ENCODE results near the gene POC1A.
"Not testable (repeated sequence)": the region's sequence is repeated elsewhere in the genome, so short reads cannot be mapped to it uniquely, and the experiment has no call there.

Gene POC1A

DNA sequence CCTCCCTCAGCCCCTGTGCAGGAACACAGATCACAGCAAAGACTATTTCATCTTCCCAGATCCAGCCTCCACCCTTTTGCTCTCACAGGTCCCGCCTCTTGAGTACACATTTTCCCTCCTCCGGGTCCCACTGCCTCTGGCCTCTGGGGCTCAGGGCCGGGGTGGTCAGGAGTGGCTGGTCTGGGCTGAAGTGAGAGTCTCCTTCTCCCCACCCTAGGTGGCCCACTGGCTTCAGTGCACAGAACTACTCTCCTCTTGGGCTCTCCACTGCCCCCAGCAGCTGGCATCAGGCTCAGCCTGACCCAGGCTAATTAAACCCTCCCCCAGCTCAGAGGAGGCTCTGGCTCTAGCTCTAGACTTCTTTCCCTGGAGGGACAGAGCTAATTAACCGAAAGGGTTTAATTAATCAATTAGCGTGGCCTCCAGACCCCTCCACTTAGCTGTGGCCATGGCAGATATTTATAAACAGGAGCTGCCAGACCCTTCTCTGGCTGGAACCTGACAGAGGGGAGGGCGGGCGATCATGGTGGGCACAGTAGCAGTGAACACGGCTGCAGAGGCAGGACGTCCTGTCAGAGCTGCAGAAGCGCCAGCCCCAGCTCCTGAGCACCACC is 113.0 kb downstream of the POC1A start:
- no peak for DNase-seq

- DNase-seq, result no peak
These were observed 113.6 kb downstream of the POC1A start for GRCh38 chr3:52040600-52040999.

DNA sequence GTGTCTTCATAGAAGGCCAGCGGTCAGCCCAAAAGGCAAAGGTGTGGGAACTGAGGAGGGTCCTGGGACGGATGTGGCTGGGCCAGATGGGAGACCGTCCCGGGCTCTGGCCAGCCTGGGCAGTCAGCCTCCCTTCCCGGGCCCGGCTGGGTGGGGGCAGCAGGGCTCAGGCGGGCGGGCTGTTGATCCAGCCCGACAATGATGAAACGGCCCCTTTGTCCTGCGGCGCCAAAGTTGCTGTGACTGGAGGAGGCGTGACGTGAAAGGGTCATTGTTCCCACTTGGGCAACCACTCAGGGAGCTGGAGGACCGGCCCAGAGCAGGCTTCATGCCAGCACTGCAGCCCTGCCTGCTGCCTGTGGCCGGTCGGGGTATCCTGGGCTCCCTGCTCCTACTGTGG is 114.4 kb downstream of the POC1A start:
- DNase-seq, result no peak

DNA sequence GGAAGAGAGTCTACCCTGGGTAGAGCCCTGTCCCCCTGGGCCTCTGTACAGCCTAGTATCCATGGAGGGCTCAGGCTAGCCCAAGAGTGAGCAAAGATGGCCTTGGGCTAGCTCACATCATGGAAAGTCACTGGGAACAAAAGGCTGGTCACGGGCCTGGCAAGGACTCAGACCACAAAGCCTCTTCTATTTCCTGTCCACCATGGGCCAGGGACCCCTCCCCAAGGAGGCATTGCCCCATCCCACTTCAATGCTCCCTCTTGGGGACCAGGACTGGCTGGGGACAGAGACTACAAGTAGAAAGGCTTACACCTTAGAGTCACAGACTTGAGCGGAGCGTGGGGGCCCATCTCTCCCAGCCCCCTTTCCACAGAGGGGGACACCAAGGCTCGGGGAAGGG is 114.8 kb downstream of the POC1A start:
- DNase-seq, result no peak

- no peak for DNase-seq
These were observed 116.0 kb downstream of the POC1A start for GRCh38 chr3:52038227-52038626.

DNA sequence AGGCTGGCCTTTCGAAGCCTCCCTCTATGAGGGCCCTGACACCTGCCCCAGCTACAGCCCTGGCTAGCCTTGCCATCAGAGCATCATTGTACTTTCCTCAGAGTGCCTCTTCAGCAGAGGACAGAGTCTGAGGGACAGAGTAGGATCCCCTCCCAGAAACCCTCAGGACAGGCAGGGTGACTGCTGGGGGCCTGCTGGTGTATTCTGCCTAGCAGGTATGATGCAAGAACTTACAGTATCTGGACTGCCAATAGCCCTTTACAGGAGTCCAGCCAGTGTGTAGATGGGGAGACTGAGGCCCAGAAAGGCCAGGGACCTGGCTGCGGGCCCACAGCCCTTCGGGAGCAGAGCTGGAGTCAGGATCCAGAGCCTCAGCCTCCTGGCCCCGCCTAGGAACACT is 116.9 kb downstream of the POC1A start:
- no peak for DNase-seq

- DNase-seq, result no peak
These were observed 117.4 kb downstream of the POC1A start for GRCh38 chr3:52036829-52037228.

DNA sequence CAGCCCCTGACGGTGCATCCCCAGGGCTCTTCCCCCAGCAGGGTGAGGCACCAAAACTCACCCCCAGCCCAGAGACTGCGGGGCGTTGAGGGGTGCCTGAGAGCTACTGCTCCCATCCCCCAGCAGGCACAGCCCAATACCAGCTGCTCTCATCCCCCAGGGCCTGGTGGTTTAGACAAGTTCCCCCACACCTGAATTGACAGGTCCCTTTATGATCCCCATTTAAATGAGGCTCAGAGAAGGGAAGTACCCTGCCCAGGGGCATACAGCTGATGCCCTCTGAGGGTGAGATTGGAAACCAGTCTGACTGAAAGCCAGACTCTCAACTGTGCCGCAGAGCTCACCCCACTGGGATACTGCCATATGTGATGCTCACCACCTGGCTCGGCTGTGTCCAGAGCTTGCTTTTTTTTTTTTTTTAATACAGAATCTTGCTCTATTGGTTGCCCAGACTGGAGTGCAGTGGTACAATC is 118.0 kb downstream of the POC1A start:
- no peak for DNase-seq

DNA sequence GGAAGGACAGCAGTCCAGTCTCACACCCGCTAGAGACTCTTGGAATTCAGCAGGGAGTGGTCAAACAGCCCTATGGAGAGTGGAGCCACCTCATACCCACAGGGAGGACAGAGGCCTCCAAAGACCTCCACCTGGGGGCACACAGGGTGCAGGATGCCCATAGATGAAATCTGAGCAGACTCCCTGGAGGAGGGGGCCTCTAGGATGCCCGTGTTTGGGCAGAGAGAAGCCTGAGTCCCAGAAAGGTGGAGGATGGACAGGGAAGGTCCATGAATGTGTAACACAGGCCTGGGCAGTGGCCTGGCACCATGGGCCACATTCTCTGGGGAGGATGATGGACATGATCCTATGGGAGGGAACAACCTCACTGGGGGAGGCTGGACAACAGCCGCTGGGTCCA is 119.6 kb downstream of the POC1A start:
- DNase-seq, result no peak

GRCh38 chr3:52034212-52034611 is 120.0 kb downstream of the POC1A start:
- no peak for DNase-seq

DNA sequence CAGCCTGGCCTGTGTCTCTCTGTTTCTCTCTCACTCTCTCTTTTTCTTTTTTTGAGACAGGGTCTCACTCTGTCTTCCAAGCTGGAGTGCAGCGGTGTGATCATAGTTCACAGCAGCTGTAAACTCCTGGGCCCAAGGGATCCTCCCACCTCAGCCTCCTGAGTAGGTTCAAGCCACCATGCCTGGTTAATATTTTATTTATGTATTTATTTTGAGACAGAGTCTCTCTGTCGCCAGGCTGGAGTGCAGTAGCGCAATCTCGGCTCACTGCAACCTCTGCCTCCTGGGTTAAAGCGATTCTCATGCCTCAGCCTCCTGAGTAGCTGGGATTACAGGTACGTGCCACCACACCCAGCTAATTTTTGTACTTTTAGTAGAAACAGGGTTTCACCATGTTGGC is 120.5 kb downstream of the POC1A start:
- not testable (repeated sequence) for DNase-seq

- DNase-seq, result no peak
These were observed 121.4 kb downstream of the POC1A start for GRCh38 chr3:52032702-52033408.

DNA sequence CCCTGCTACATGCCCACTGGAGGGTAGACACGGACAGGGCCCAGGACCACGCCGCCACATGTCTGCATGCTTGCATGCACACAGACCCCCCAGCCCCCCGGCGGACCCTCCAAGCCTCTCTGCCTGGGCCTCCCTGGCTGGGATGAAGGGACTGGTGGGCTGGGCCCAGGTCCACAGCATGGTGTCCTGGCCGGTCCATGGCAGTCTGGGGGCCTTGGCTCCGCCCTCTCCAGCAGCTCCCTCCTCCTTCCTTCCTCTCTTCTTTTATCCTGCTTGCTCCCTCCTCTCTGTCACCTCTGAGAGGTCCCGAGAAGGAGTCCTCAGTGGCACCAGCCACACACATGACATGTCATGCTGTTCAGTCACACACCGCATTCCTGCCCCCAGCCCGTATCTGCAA is 122.3 kb downstream of the POC1A start:
- DNase-seq, result no peak

DNA sequence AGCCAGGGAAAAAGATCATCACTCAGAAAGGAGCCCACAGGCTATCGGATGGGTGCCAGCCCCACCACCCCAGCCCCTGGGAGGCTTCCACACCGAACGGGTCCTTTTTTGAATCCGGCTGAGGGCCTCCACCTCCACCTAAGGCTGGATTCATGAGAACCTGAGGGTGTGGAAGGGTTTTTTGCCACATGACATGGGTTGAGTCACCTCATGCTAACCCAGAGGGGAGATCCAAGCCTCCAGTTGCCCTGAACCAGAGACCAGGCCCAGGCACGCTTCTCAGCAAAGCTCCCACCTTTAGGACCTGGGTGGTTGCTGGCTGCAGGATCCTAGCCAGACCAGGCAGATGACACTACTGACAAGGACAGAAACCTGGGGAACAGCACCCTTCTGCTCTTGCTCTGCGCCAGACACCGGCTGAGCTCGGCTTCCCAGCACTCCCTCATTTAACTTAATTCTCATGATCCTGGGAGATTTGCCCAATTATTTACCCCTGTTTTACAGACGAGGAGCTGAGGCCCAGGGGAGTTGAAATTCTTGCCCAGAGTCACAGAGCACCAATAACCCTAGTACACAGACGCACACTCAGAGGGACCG is 123.4 kb downstream of the POC1A start:
- no peak for DNase-seq

- no peak for DNase-seq
These were observed 124.7 kb downstream of the POC1A start for GRCh38 chr3:52029535-52029934.

DNA sequence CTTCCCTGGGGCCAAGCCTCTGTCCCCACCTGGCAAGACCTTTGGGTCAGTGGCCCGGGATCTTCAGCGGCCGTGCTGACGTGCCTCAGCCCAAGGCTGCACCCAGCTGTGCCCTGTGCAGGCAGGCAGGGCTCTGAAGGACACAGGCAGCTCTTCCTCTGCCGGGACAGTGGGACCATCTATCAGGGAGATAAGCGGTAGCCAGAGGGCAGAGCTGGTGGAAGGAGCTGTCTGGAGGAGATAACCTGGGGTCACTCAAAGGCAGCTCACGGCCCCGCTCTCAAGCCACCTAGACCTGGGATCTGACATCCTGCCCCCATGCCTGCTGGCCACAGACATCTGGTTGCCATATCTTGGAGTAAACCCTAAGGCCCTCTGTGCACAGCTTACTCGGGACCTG is 125.2 kb downstream of the POC1A start:
- DNase-seq, result no peak

DNA sequence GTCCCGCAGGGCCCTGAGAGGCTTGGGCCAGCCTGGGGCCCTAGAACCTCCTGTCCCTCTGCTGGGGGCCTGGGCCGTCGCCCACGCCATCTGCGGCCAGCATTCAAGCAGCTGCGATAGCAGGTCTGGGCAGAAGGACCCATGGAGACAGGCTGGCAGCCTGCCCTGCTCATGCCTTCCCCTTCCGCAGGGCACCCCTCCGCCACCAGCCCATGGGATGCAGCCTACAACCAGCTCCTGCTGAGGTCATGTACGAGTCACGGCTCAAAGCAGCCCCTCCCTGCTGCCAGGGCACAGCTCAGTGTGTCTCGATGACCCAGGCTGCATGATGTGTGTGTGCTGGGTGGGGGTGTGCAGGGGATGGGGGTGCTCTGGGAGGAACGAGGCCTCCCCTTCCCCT is 125.7 kb downstream of the POC1A start:
- no peak for DNase-seq

DNA sequence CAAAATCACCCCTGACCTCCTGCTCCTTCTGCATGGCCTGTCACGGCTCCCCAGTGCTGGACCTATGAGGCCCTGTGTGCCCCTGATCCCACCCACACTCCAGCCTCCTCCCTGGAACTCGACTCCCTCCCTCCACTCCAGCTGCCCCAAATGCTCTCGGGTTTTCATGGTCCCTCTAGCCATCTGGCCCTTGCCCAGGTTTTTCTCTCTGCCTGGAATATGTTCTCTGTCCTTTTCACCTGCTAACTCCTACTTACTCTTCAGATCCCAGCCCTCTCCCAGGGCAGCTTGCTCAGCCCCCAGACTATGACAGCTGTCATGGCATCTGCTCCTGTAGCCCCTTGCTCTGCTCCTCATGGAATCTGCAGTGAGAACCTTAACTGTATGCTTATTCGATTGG is 128.2 kb downstream of the POC1A start:
- no peak for DNase-seq

DNA sequence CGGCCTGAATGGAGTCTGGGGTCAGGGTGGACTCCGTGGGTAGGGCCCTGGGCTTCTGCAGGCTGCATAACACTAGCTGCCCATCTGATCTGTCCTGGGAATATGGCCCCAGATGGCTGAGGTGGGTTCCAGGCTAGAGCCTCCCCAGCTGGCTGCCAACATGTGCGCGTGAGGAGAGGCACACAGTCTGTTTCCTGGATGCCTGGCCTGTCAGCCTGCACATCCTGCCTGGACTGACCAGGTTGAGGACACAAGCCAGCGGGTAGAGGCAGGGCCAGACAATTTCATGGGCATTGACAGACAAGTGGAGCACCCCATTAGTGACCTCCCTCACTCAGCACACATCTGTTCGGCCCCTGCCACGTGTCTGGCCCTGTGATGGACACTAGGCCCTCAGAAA is 128.8 kb downstream of the POC1A start:
- no peak for DNase-seq
